H9 (cell line): Measurements from ENCODE around the gene PGAP6. TPM values are rescaled to one million over a fixed set of nuclear protein-coding genes. Genes with fewer than 3 reads are reported as not detected.

ENCODE experiments used
- DNase-seq: peaks from one replicate; pipeline ENCODE4 v3.0.0-alpha.2; 2017
- H2AFZ ChIP-seq: one replicate; pipeline ENCODE4 v1.6.1; 2013; ENCODE audit warnings: mild to moderate bottlenecking, low read length, control low read depth, moderate library complexity
- H2AK5ac ChIP-seq: 2 replicates; pipeline ENCODE4 v1.6.1; 2013; ENCODE audit warnings: low read length, control low read depth, mixed read lengths; ENCODE audit not compliant: insufficient read length
- H2BK120ac ChIP-seq: one replicate; pipeline ENCODE4 v1.6.1; 2013; ENCODE audit warnings: low read depth, mild to moderate bottlenecking, low read length, control low read depth, inconsistent platforms; ENCODE audit not compliant: poor library complexity, severe bottlenecking
- H2BK12ac ChIP-seq: 2 replicates; pipeline ENCODE4 v1.6.1; 2013; ENCODE audit warnings: low read length, control low read depth, mixed read lengths, low read depth; ENCODE audit not compliant: insufficient read length
- H2BK15ac ChIP-seq: 2 replicates; pipeline ENCODE4 v1.6.1; 2013; ENCODE audit warnings: low read depth, low read length, control low read depth
- H2BK20ac ChIP-seq: one replicate; pipeline ENCODE4 v1.6.1; 2013; ENCODE audit warnings: low read depth, mild to moderate bottlenecking, low read length, control low read depth, inconsistent platforms; ENCODE audit not compliant: poor library complexity, severe bottlenecking
- H2BK5ac ChIP-seq: 2 replicates; pipeline ENCODE4 v1.6.1; 2013; ENCODE audit warnings: low read length, control low read depth, mixed read lengths; ENCODE audit not compliant: insufficient read length
- H3K14ac ChIP-seq: 2 replicates; pipeline ENCODE4 v1.6.1; 2013; ENCODE audit warnings: low read length, control low read depth; ENCODE audit not compliant: insufficient read depth
- H3K18ac ChIP-seq: 2 replicates; pipeline ENCODE4 v1.6.1; 2013; ENCODE audit warnings: low read depth, mild to moderate bottlenecking, mixed read lengths, low read length, control low read depth; ENCODE audit not compliant: insufficient read length
- H3K23ac ChIP-seq: 2 replicates; pipeline ENCODE4 v1.6.1; 2013; ENCODE audit warnings: low read length, control low read depth, mixed read lengths, low read depth; ENCODE audit not compliant: insufficient read length
- H3K23me2 ChIP-seq: 2 replicates; pipeline ENCODE4 v1.6.1; 2013; ENCODE audit warnings: low read depth, mild to moderate bottlenecking, mixed read lengths, low read length, control low read depth; ENCODE audit not compliant: insufficient read length, poor library complexity, severe bottlenecking
- H3K27ac ChIP-seq: 2 replicates; pipeline ENCODE4 v1.5.1; 2013; ENCODE audit warnings: low read length, control low read depth, mixed read lengths, low read depth; ENCODE audit not compliant: insufficient read length
- H3K27me3 ChIP-seq: 2 replicates; pipeline ENCODE4 v1.6.1; 2013; ENCODE audit warnings: low read length, control low read depth, inconsistent platforms; ENCODE audit not compliant: insufficient read depth
- H3K4ac ChIP-seq: 2 replicates; pipeline ENCODE4 v1.6.1; 2013; ENCODE audit warnings: low read depth, mild to moderate bottlenecking, control low read depth, inconsistent platforms, low read length, moderate library complexity
- H3K4me1 ChIP-seq: 2 replicates; pipeline ENCODE4 v1.6.1; 2013; ENCODE audit warnings: low read length, control low read depth, inconsistent platforms; ENCODE audit not compliant: insufficient read depth
- H3K4me2 ChIP-seq: 2 replicates; pipeline ENCODE4 v1.6.1; 2013; ENCODE audit warnings: low read length, control low read depth, mixed read lengths; ENCODE audit not compliant: insufficient read length, insufficient read depth
- H3K56ac ChIP-seq: 2 replicates; pipeline ENCODE4 v1.6.1; 2013; ENCODE audit warnings: low read depth, mild to moderate bottlenecking, mixed read lengths, low read length, control low read depth; ENCODE audit not compliant: insufficient read length
- H3K79me1 ChIP-seq: 2 replicates; pipeline ENCODE4 v1.6.1; 2013; ENCODE audit warnings: low read depth, mild to moderate bottlenecking, moderate library complexity, low read length, control low read depth, inconsistent platforms; ENCODE audit not compliant: insufficient read depth, poor library complexity, severe bottlenecking
- H3K79me2 ChIP-seq: 2 replicates; pipeline ENCODE4 v1.6.1; 2013; ENCODE audit warnings: low read length, control low read depth, inconsistent platforms; ENCODE audit not compliant: insufficient read depth
- H3K9ac ChIP-seq: 2 replicates; pipeline ENCODE4 v1.6.1; 2013; ENCODE audit warnings: low read length, control low read depth, mixed read lengths; ENCODE audit not compliant: insufficient read length; ENCODE audit errors: extremely low read depth
- H3K9me3 ChIP-seq: one replicate; pipeline ENCODE4 v1.6.1; 2013; ENCODE audit warnings: low read depth, low read length, inconsistent platforms; ENCODE audit not compliant: control insufficient read depth
- H3T11ph ChIP-seq: one replicate; pipeline ENCODE4 v1.6.1; 2013; ENCODE audit warnings: mild to moderate bottlenecking, low read length, control low read depth, inconsistent platforms
- H4K20me1 ChIP-seq: one replicate; pipeline ENCODE4 v1.6.1; 2013; ENCODE audit not compliant: control insufficient read depth, insufficient read length, insufficient read depth
- H4K5ac ChIP-seq: 2 replicates; pipeline ENCODE4 v1.6.1; 2013; ENCODE audit warnings: low read depth, mild to moderate bottlenecking, mixed read lengths, low read length, control low read depth; ENCODE audit not compliant: insufficient read length
- H4K8ac ChIP-seq: replicated peaks from 2 replicates; pipeline ENCODE4 v1.6.1; 2013; ENCODE audit warnings: low read length, control low read depth, mixed read lengths, low read depth; ENCODE audit not compliant: insufficient read length
- H4K91ac ChIP-seq: 2 replicates; pipeline ENCODE4 v1.6.1; 2013; ENCODE audit warnings: low read depth, mild to moderate bottlenecking, moderate library complexity, mixed read lengths, low read length, control low read depth; ENCODE audit not compliant: insufficient read length
- H3K27ac Mint-ChIP-seq, 3 experiments: 2 replicates in 2 of 3; 3 replicates in 1 of 3; pipeline ENCODE4 v1.8.0; 2020 to 2021; ENCODE audit warnings: mixed read lengths in 3 of 3, mild to moderate bottlenecking in 1 of 3, moderate library complexity in 1 of 3
- H3K27me3 Mint-ChIP-seq: 2 replicates; pipeline ENCODE4 v1.8.0; 2021; ENCODE audit warnings: low read depth, mild to moderate bottlenecking, moderate library complexity, mixed read lengths
- H3K36me3 Mint-ChIP-seq, 3 experiments: 2 replicates in 2 of 3; 3 replicates in 1 of 3; pipeline ENCODE4 v1.8.0; 2020 to 2021; ENCODE audit warnings: low read depth in 3 of 3, mixed read lengths in 3 of 3; ENCODE audit not compliant: insufficient read depth in 1 of 3
- H3K4me1 Mint-ChIP-seq, 2 experiments: 2 replicates each; pipeline ENCODE4 v1.8.0; 2020; ENCODE audit warnings: mixed read lengths in 2 of 2
- H3K4me3 Mint-ChIP-seq, 2 experiments: 2 replicates in 1 of 2; 3 replicates in 1 of 2; pipeline ENCODE4 v1.8.0; 2020 to 2021; ENCODE audit warnings: mild to moderate bottlenecking in 2 of 2, mixed read lengths in 2 of 2, moderate library complexity in 1 of 2
- H3K9me3 Mint-ChIP-seq, 2 experiments: 2 replicates in 1 of 2; 3 replicates in 1 of 2; pipeline ENCODE4 v1.8.0; 2020; ENCODE audit warnings: mild to moderate bottlenecking in 2 of 2, mixed read lengths in 2 of 2, moderate library complexity in 1 of 2
- CTCF ChIP-seq: fragments of 200-600 bp; sonication (generic); conservative IDR thresholded peaks from 3 replicates; pipeline ENCODE4 v1.8.0; 2021; ENCODE audit warnings: antibody characterized with exemption, mild to moderate bottlenecking
- WGBS: extraction: QIAGEN DNeasy Blood & Tissue Kit; methylation state at CpG from one replicate; pipeline ENCODE4 v1.1.7; 2013; ENCODE audit warnings: missing lambda C conversion rate, low lambda C conversion rate, mixed read lengths; ENCODE audit not compliant: insufficient read length; ENCODE audit errors: extremely low coverage; 5-methylcytosine and 5-hydroxymethylcytosine counted together
- total RNA-seq: library from RNA; stranded (reverse); gene quantifications from 2 replicates; pipeline ENCODE4 v1.2.1, GENCODE V29; 2021

Gene PGAP6
- total RNA-seq, 1 experiment from 2014 or later = 111 TPM

- peaks cover 0 to 11% (median 9%) of the 10 kb centered on the region in 3 experiments; a peak in 5 of 7 replicates for H3K36me3 Mint-ChIP-seq
- WGBS = no CpG with 5 or more reads among the region's 27 CpGs
- H2BK120ac ChIP-seq = no peak overlapping the region
- no peak overlapping the region for H2BK20ac ChIP-seq
- H3K9ac ChIP-seq = no peak overlapping the region
- H3K79me1 ChIP-seq = no peaks in the 10 kb centered on the region
- no peak for TF ChIP-seq CTCF
- no peak overlapping the region; the same call in 1 of the 2 replicates for H2BK15ac ChIP-seq
- no peak overlapping the region for H2AFZ ChIP-seq
- no peak overlapping the region for H2BK5ac ChIP-seq
- no peaks in the 10 kb centered on the region for H3K79me2 ChIP-seq
- H3K27me3 ChIP-seq = no peaks in the 10 kb centered on the region
- H4K5ac ChIP-seq = no peak overlapping the region
- no peak overlapping the region for H3K18ac ChIP-seq
- no peak overlapping the region for H3K14ac ChIP-seq
- H3K27ac Mint-ChIP-seq = peak overlapping the region in 1 of 3 experiments; percentile 46; a peak in 2 of 7 replicates
- H3K4me3 Mint-ChIP-seq = no peak overlapping the region; a peak in 1 of 5 replicates
- no peak overlapping the region for H3T11ph ChIP-seq
- no peak overlapping the region for H4K91ac ChIP-seq
- no peaks in the 10 kb centered on the region for H3K27me3 Mint-ChIP-seq
- no peaks in the 10 kb centered on the region for H3K9me3 ChIP-seq
- H3K4me2 ChIP-seq = no peak overlapping the region
- H3K27ac ChIP-seq = no peak overlapping the region
- H3K56ac ChIP-seq = no peak overlapping the region
- H4K8ac ChIP-seq = no peak overlapping the region
- H3K4ac ChIP-seq = no peak overlapping the region
- no peaks in the 10 kb centered on the region for H3K23me2 ChIP-seq
- DNase-seq = no peak
- H4K20me1 ChIP-seq = no peaks in the 10 kb centered on the region
- no peaks in the 10 kb centered on the region for H3K9me3 Mint-ChIP-seq
- H3K4me1 ChIP-seq = no peaks in the 10 kb centered on the region
- no peak overlapping the region for H2BK12ac ChIP-seq
- no peak overlapping the region for H3K23ac ChIP-seq
- H2AK5ac ChIP-seq = no peak overlapping the region
- H3K4me1 Mint-ChIP-seq = no peaks in the 10 kb centered on the region
Observed at GRCh38 chr16:405548-406506, 24.0 kb upstream of the PGAP6 start.
